22Rv1 (cell line): ENCODE data around the gene SMYD1.
"Not testable (repeated sequence)": the region's sequence is repeated elsewhere in the genome, so short reads cannot be mapped to it uniquely, and the experiment has no call there.

Experiments
- H3K27ac ChIP-seq: fragments of 450-650 bp; 2 replicates; pipeline ENCODE4 v1.5.1; 2017
- ZFX ChIP-seq: fragments of 450-650 bp; IDR thresholded peaks from 2 replicates; pipeline ENCODE4 v1.6.1; 2017; ENCODE audit warnings: antibody characterized with exemption, borderline replicate concordance
- TF ChIP-seq, protein P1 (sequence below): fragments of 450-650 bp; IDR thresholded peaks from 2 replicates; pipeline ENCODE4 v1.5.1; 2017; ENCODE audit warnings: mild to moderate bottlenecking

Gene SMYD1

DNA sequence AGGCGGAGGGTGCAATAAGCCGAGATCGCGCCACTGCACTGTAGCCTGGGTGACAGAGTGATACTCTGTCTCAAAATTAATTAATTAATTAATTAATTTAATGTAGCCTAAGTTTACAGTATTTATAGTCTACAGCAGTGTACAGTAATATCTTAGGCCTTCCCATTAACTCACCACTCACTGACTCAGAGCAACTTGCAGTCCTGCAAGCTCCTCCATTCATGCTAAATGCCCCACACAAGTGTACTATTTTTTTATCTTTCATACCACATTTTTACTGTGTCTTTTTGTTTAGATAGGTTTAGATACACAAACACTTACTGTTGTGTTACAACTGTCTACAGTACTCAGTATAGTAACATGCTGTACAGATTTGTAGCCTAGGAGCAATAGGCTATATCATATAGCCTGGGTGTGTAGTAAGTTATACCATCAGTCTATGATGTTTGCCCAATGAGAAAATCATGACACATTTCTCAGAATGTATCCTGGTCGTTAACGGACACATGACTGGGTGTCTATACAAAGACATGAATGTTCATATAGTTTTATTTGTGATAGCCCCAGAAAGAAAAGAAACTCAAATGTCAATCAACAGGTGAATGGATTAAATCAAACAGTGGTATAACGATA lies 35.4 kb upstream of the SMYD1 start:
- TF ChIP-seq, protein P1, sequence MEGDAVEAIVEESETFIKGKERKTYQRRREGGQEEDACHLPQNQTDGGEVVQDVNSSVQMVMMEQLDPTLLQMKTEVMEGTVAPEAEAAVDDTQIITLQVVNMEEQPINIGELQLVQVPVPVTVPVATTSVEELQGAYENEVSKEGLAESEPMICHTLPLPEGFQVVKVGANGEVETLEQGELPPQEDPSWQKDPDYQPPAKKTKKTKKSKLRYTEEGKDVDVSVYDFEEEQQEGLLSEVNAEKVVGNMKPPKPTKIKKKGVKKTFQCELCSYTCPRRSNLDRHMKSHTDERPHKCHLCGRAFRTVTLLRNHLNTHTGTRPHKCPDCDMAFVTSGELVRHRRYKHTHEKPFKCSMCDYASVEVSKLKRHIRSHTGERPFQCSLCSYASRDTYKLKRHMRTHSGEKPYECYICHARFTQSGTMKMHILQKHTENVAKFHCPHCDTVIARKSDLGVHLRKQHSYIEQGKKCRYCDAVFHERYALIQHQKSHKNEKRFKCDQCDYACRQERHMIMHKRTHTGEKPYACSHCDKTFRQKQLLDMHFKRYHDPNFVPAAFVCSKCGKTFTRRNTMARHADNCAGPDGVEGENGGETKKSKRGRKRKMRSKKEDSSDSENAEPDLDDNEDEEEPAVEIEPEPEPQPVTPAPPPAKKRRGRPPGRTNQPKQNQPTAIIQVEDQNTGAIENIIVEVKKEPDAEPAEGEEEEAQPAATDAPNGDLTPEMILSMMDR: no peak
- no peak for TF ChIP-seq ZFX

GRCh38 chr2:88036182-88036581 lies 31.4 kb upstream of the SMYD1 start:
- no peak for TF ChIP-seq ZFX
- TF ChIP-seq, protein P1: no peak
- H3K27ac ChIP-seq: no peak overlapping the region

More for the DNA sequence above, 35.4 kb upstream of the SMYD1 start:
- no peak overlapping the region for H3K27ac ChIP-seq

DNA sequence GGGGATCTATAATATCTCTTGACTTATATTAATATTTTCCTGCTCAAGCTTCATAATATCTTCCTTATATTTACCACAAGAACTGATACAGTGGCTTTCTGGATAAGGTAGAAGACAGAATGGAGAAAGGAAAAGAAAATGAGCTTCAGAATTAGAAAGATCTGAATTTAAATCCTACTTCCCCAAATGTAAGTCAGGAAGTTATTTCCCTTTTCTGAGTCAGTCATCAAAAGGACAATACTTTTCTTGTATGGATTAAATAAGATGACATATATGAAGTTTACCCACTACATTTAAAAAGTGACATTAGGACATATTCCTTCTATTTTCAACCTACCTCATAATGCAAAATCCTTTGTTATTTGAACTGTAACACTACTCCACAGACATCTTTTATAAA lies 31.0 kb upstream of the SMYD1 start:
- H3K27ac ChIP-seq: no peak overlapping the region
- TF ChIP-seq, protein P1: no peak

DNA sequence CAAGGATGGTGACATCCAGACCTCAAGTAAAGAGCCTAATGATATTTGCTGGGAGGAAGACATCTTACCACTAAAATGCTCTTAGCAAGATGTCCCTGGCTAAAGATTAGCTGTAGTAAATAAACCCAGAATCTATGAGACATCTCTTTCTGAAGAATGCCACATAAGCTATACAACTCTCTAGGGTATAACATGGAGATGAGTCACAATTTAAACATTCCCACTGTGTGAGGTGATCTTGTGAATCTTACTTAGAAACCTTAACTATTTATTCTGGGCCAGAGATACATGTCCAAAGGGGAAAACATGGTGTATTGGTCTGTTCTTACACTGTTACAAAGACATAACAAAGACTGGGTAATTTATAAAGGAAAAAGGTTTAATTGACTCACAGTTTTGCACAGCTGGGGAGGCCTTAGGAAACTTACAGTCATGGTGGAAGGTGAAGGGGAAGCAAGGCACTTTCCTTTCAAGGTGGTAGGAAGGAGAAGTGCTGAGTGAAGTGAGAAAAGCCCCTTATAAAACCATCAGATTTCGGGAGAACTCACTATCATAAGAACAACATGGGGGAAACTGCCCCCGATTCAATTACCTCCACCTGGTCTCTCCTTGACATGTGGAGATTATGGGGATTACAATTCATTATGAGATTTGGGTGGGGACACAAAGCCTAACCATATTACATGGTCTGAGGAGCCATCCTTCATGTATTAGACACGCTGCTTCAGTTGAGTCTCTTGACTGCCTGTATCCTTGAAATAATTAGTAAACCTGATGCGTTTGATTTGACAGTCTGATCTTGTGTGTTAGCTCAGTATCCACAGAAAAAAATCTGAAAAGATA lies 29.1 kb upstream of the SMYD1 start:
- no peak overlapping the region for H3K27ac ChIP-seq
- no peak for TF ChIP-seq ZFX

DNA sequence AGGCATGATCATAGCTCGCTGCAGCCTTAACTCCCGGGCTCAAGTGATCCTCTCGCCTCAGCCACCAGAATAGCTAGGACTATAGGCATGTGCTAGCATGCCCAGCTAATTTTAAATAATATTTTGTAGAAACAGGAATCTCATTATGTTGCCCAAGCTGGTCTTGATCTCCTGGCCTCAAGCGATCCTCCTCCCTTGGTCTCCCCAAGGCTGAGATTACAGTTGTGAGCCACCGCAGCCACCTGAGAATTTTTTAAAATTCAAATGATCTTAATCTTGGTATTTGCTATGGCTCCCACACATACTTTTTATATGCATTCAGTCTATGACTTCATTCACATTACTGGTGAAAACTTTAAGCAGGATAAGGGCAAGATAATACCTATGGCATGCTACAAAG lies 25.1 kb upstream of the SMYD1 start:
- H3K27ac ChIP-seq: no peak overlapping the region
- TF ChIP-seq, protein P1: no peak
- no peak for TF ChIP-seq ZFX

- H3K27ac ChIP-seq: not testable (repeated sequence)
Measured at GRCh38 chr2:88045561-88045960, 22.1 kb upstream of the SMYD1 start.

- TF ChIP-seq, protein P1: no peak
- TF ChIP-seq ZFX: no peak
- no peak overlapping the region for H3K27ac ChIP-seq
Measured at GRCh38 chr2:88048541-88048940, 19.1 kb upstream of the SMYD1 start.

- TF ChIP-seq ZFX: no peak
Measured at GRCh38 chr2:88049622-88050021, 18.0 kb upstream of the SMYD1 start.

GRCh38 chr2:88051792-88052191 lies 15.8 kb upstream of the SMYD1 start:
- no peak overlapping the region for H3K27ac ChIP-seq
- TF ChIP-seq ZFX: no peak
- TF ChIP-seq, protein P1: no peak

More at GRCh38 chr2:88049622-88050021, 18.0 kb upstream of the SMYD1 start:
- H3K27ac ChIP-seq: no peak overlapping the region
